GM12801 (cell line): ENCODE data around the gene BCL2.

Experiments
- CTCF ChIP-seq: IDR thresholded peaks from one replicate; pipeline ENCODE4 v1.5.1; 2011; ENCODE audit warnings: control low read depth; ENCODE audit not compliant: insufficient read length; ENCODE audit errors: extremely low read depth

The BCL2 gene

GRCh38 chr18:63247506-63247905, 72.1 kb downstream of the BCL2 start:
- TF ChIP-seq CTCF, result no peak

GRCh38 chr18:63245600-63245999, 74.0 kb downstream of the BCL2 start:
- no peak for TF ChIP-seq CTCF

GRCh38 chr18:63244607-63245006, 75.0 kb downstream of the BCL2 start:
- TF ChIP-seq CTCF, result no peak

GRCh38 chr18:63241760-63242159, 77.8 kb downstream of the BCL2 start:
- no peak for TF ChIP-seq CTCF

- no peak for TF ChIP-seq CTCF
These were observed 78.3 kb downstream of the BCL2 start for GRCh38 chr18:63241317-63241712.

GRCh38 chr18:63240531-63241316, 78.8 kb downstream of the BCL2 start:
- TF ChIP-seq CTCF, result no peak

GRCh38 chr18:63238693-63239075, 80.9 kb downstream of the BCL2 start:
- no peak for TF ChIP-seq CTCF
